ENCODE results near the gene EIF2A. TPM values are rescaled to one million over a fixed set of nuclear protein-coding genes. Genes with fewer than 3 reads are reported as not detected.
A peak's percentile ranks its signal among the peaks of the same experiment; 100 is the strongest.

EIF2A gene
- total and polyA plus RNA-seq, 9 of the 15 experiments (the other 6 are each of a cell fraction or from before 2014, with no cell fraction given) = 106 to 192 (median 168) TPM

- no peak for TF ChIP-seq SP2 (IDR thresholded peaks at IDR 0.05; ENCODE audit: extremely low read depth, low read depth, low read length, poor library complexity, severe bottlenecking)
- no peak for TF ChIP-seq TAF1 (IDR thresholded peaks at IDR 0.05; ENCODE audit: control insufficient read depth, extremely low read depth, insufficient read depth, low read length, severe bottlenecking)
- TF ChIP-seq SRSF7 (optimal IDR thresholded peaks at IDR 0.05; ENCODE audit: low read depth, low read length) = no peak
- no peak for TF ChIP-seq NR1H2 (CRISPR knock-in tag; IDR thresholded peaks at IDR 0.05)
- no peak for TF ChIP-seq ZKSCAN1 (IDR thresholded peaks at IDR 0.05; ENCODE audit: low read depth, low read length)
- TF ChIP-seq ZNF778 (CRISPR knock-in tag; IDR thresholded peaks at IDR 0.05) = no peak
- TF ChIP-seq RBBP5 (IDR thresholded peaks at IDR 0.05; ENCODE audit: borderline replicate concordance, insufficient read depth, low read length, poor library complexity, severe bottlenecking) = peak; percentile 30
- TF ChIP-seq SP1 (CRISPR knock-in tag; IDR thresholded peaks at IDR 0.05) = no peak
- no peak for TF ChIP-seq TRIM25 (IDR thresholded peaks at IDR 0.05; ENCODE audit: borderline replicate concordance)
- TF ChIP-seq ARID1B (IDR thresholded peaks at IDR 0.05) = peak; percentile 19; the same call in 1 of the 2 replicates
- no peak for TF ChIP-seq TRIM28 (IDR thresholded peaks at IDR 0.05)
- TF ChIP-seq PPARD (CRISPR knock-in tag; IDR thresholded peaks at IDR 0.05) = no peak
- no peak for TF ChIP-seq POLR2G (IDR thresholded peaks at IDR 0.05; ENCODE audit: low read depth, low read length)
- TF ChIP-seq GATAD2B (IDR thresholded peaks at IDR 0.05; ENCODE audit: borderline replicate concordance) = no peak
- TF ChIP-seq ZNF121 (CRISPR knock-in tag; conservative IDR thresholded peaks at IDR 0.05) = no peak
- no peak for TF ChIP-seq BRD4 (IDR thresholded peaks at IDR 0.05)
- TF ChIP-seq HDAC3 (IDR thresholded peaks at IDR 0.05; ENCODE audit: borderline replicate concordance, partially characterized antibody) = no peak
- TF ChIP-seq, protein P1, sequence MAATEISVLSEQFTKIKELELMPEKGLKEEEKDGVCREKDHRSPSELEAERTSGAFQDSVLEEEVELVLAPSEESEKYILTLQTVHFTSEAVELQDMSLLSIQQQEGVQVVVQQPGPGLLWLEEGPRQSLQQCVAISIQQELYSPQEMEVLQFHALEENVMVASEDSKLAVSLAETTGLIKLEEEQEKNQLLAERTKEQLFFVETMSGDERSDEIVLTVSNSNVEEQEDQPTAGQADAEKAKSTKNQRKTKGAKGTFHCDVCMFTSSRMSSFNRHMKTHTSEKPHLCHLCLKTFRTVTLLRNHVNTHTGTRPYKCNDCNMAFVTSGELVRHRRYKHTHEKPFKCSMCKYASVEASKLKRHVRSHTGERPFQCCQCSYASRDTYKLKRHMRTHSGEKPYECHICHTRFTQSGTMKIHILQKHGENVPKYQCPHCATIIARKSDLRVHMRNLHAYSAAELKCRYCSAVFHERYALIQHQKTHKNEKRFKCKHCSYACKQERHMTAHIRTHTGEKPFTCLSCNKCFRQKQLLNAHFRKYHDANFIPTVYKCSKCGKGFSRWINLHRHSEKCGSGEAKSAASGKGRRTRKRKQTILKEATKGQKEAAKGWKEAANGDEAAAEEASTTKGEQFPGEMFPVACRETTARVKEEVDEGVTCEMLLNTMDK (IDR thresholded peaks at IDR 0.05; ENCODE audit: borderline replicate concordance, insufficient read depth, low read depth, low read length, poor library complexity, severe bottlenecking) = no peak
- TF ChIP-seq RNF219 (CRISPR knock-in tag; IDR thresholded peaks at IDR 0.05) = no peak
These were observed 59.5 kb downstream of the EIF2A start (continued) for GRCh38 chr3:150605998-150606641.
